ENCODE data around the gene AP2M1. TPM values are rescaled to one million over a fixed set of nuclear protein-coding genes. Genes with fewer than 3 reads are reported as not detected.

The AP2M1 gene
- total RNA-seq, 4 donors from 2014 or later: 109 to 168 (median 122) TPM

DNA sequence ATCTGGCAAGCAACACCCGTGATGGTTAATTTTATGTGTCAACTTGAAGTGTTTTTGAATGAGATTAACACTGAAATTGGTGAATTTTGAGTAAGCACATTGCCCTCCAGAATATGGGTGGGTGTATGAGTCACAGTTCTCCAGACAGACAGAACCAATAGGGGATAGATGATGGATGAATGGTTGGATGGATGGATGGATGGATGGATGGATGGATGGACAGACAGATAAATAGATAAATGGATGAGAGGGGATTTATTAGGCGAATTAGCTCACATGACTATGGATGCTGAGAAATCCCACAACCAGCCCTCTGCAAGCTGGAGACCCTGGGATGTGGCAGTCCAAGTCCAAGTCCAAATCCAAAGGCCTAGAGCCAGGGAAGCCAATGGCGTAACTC lies 49.3 kb downstream of the AP2M1 start:
- intact Hi-C loops (cut with DNase I; ENCODE audit: low total_unique reads): no loop called here
- H3K4me3 ChIP-seq (ENCODE audit: low read depth, poor library complexity, severe bottlenecking): no peak overlapping the region
- DNase-seq (ENCODE audit: low spot score in 2 of 2): no peak
- TF ChIP-seq POLR2A (IDR thresholded peaks at IDR 0.05): no peak
- TF ChIP-seq, protein P1, sequence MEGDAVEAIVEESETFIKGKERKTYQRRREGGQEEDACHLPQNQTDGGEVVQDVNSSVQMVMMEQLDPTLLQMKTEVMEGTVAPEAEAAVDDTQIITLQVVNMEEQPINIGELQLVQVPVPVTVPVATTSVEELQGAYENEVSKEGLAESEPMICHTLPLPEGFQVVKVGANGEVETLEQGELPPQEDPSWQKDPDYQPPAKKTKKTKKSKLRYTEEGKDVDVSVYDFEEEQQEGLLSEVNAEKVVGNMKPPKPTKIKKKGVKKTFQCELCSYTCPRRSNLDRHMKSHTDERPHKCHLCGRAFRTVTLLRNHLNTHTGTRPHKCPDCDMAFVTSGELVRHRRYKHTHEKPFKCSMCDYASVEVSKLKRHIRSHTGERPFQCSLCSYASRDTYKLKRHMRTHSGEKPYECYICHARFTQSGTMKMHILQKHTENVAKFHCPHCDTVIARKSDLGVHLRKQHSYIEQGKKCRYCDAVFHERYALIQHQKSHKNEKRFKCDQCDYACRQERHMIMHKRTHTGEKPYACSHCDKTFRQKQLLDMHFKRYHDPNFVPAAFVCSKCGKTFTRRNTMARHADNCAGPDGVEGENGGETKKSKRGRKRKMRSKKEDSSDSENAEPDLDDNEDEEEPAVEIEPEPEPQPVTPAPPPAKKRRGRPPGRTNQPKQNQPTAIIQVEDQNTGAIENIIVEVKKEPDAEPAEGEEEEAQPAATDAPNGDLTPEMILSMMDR (IDR thresholded peaks at IDR 0.05): no peak
- WGBS, 2 donors: 72 to 79% methylated on average over 3 of the region's 3 CpGs

GRCh38 chr3:184227481-184227935 lies 52.9 kb downstream of the AP2M1 start:
- TF ChIP-seq, protein P1 (IDR thresholded peaks at IDR 0.05): no peak
- TF ChIP-seq POLR2A (IDR thresholded peaks at IDR 0.05): no peak
- WGBS, 2 donors: 57 to 65% methylated on average over 2 of the region's 2 CpGs
- H3K4me3 ChIP-seq (ENCODE audit: low read depth, poor library complexity, severe bottlenecking): no peak overlapping the region
- no peak for DNase-seq (ENCODE audit: low spot score in 2 of 2)
- intact Hi-C loops (cut with DNase I; ENCODE audit: low total_unique reads): no loop called here

DNA sequence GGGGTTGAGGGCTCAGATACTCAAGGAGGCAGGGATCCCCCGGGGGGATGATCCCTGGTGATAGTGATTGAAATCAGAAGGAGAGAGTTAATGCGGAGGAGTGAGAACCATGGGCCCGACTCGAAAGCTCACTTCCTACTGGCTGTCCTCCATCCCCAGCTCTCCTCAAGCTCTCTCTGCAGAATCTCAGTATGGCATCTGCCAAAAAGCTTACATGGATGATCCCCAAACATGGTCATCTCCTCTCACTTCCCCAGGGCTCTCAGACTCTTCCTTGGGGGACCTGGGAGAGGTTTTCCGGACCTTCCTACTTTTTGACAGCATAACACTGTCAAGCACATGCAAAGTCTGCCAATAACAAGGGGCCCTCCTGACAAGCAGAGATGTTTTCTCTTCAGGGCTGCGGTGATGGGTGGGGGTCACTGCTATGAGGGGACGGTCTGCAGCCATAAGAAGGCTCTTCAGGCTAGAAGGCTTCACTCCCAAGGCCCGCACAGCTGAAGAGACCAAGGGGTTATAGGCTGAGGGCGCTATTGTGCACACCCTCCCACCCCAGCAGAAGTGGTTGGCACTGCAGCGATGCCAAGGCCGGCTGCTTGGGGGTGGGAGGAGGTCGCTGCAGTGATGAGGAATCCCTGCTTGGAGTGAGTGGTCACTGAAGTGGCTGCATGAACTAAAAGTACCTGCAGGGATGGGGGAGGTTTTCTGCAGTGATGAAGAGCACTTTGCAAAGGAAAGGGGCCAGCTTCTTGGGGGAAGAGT lies 53.9 kb downstream of the AP2M1 start:
- no peak overlapping the region for H3K4me3 ChIP-seq (ENCODE audit: low read depth, poor library complexity, severe bottlenecking)
- no peak for TF ChIP-seq POLR2A (IDR thresholded peaks at IDR 0.05)
- 38 to 43% methylated on average over 12 of the region's 12 CpGs for WGBS, 2 donors
- intact Hi-C loops (cut with DNase I; ENCODE audit: low total_unique reads): no loop called here
- no peak for DNase-seq (ENCODE audit: low spot score in 2 of 2)

GRCh38 chr3:184229394-184230080 lies 54.9 kb downstream of the AP2M1 start, which contains the start of gene VWA5B2:
TSS of gene VWA5B2 (plus strand) at chr3:184229585. CDS start at chr3:184230529, 944 bp downstream.
- WGBS, 2 donors: 1 to 2% methylated on average over 21 to 61 of the region's 66 CpGs
- intact Hi-C loops (cut with DNase I; ENCODE audit: low total_unique reads): no loop called here
- H3K4me3 ChIP-seq (ENCODE audit: low read depth, poor library complexity, severe bottlenecking): peak within 1 kb of the TSS; percentile 24
- TF ChIP-seq POLR2A (IDR thresholded peaks at IDR 0.05): no peak
- TF ChIP-seq, protein P1 (IDR thresholded peaks at IDR 0.05): no peak
- no peak for DNase-seq (ENCODE audit: low spot score in 2 of 2)

DNA sequence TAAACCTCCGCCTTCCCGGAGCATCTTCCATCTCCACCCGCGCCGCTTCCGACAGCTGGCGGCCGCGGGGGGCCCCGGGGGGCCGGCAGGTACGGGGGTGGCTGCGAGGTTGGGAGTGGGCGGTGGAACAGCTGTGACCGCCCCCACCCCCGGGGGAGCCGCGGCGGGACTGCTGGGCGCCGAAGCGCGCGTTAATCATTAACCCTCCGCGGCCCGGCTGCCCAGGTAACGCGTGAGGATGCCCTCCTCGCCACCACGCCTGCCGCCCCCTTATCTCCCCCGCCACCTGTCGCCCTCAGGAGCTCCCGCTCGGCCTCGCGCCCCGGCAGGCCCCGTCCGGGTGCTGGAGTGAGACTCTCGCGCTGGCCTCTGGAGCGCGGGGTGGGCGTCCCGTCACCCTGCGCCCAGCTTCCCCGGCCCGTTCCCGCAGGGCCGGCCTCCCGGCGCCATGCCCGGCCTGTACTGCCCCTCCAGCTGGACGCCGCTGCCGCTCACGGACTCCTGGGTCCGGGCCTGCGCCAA lies 55.5 kb downstream of the AP2M1 start:
- TF ChIP-seq POLR2A (IDR thresholded peaks at IDR 0.05): no peak
- TF ChIP-seq, protein P1 (IDR thresholded peaks at IDR 0.05): no peak
- intact Hi-C loops (cut with DNase I; ENCODE audit: low total_unique reads): no loop called here
- H3K4me3 ChIP-seq (ENCODE audit: low read depth, poor library complexity, severe bottlenecking): peak overlapping the region; percentile 24
- no peak for DNase-seq (ENCODE audit: low spot score in 2 of 2)
- WGBS, 2 donors: 0 to 1% methylated on average over 12 to 43 of the region's 61 CpGs
